ENCODE measurements around the gene PKP1. TPM values are rescaled to one million over a fixed set of nuclear protein-coding genes. Genes with fewer than 3 reads are reported as not detected.

The PKP1 gene
- polyA plus RNA-seq, 3 donors: not detected

DNA sequence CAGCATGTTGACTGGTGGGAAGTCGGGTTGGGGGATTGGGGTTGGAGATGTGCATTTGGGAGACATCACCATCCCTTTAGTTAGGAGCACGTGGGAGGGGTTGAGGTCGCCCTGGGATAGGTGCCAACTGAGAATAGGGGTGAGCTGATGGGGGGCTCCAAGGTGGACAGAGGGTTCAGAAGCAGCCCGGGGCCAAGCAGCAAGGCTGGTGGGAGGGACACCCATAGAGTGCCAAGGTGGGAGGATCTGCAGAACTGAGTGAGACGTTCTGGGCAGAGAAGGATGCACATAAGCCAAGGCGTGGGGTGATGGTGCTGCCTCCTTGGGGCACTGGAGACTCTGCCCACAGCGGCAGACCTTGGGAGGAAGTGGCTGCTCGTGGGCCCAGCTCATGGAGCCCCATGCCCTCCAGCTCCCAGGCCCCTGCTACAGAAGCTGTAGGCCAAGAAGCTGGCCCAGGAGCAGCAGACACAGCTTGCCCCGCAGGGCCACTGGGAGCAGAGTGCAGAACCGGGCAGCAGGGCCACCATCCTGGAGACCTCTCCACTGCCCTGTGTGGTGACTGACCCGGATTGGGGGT is 31.4 kb upstream of the PKP1 start:
- H3K27ac Mint-ChIP-seq: no peak overlapping the region
- H3K4me1 ChIP-seq (ENCODE audit: control insufficient read depth in 1 of 2, insufficient read depth in 2 of 2, low read length in 2 of 2): no peaks in the 10 kb centered on the region
- 76% methylated on average over 11 of the region's 11 CpGs for WGBS (ENCODE audit: insufficient coverage)
- peaks cover 0 to 3% (median 1%) of the 10 kb centered on the region in 3 donors for H3K27me3 Mint-ChIP-seq (ENCODE audit: low read depth in 3 of 3)
- intact Hi-C loops (cut with micrococcal nuclease): no loop called here
- no peaks in the 10 kb centered on the region for H3K36me3 Mint-ChIP-seq
- TF ChIP-seq, protein P1, sequence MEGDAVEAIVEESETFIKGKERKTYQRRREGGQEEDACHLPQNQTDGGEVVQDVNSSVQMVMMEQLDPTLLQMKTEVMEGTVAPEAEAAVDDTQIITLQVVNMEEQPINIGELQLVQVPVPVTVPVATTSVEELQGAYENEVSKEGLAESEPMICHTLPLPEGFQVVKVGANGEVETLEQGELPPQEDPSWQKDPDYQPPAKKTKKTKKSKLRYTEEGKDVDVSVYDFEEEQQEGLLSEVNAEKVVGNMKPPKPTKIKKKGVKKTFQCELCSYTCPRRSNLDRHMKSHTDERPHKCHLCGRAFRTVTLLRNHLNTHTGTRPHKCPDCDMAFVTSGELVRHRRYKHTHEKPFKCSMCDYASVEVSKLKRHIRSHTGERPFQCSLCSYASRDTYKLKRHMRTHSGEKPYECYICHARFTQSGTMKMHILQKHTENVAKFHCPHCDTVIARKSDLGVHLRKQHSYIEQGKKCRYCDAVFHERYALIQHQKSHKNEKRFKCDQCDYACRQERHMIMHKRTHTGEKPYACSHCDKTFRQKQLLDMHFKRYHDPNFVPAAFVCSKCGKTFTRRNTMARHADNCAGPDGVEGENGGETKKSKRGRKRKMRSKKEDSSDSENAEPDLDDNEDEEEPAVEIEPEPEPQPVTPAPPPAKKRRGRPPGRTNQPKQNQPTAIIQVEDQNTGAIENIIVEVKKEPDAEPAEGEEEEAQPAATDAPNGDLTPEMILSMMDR (IDR thresholded peaks at IDR 0.05): no peak
- H3K9me3 Mint-ChIP-seq: no peaks in the 10 kb centered on the region
- H3K36me3 ChIP-seq (replicated peaks in 1 of 2; ENCODE audit: control insufficient read depth in 1 of 2, insufficient read depth in 2 of 2, low read length in 2 of 2): no peaks in the 10 kb centered on the region
- H3K4me3 ChIP-seq (replicated peaks in 1 of 3; ENCODE audit: low read depth in 2 of 3, low read length in 3 of 3): no peak overlapping the region
- H3K9me3 ChIP-seq (replicated peaks in 1 of 2; ENCODE audit: control insufficient read depth in 1 of 2, insufficient read depth in 1 of 2, low read length in 2 of 2): no peaks in the 10 kb centered on the region
- no peaks in the 10 kb centered on the region for H3K79me2 ChIP-seq (ENCODE audit: insufficient read depth, low read length)
- H3K27ac ChIP-seq (ENCODE audit: low read depth in 1 of 2, low read length in 2 of 2): no peak overlapping the region
- no peaks in the 10 kb centered on the region for H3K4me1 Mint-ChIP-seq
- DNase-seq: peak in 1 of 3 donors; percentile 2
- no peaks in the 10 kb centered on the region for H4K20me1 ChIP-seq (ENCODE audit: insufficient read depth, low read length)
- no peaks in the 10 kb centered on the region for H3K27me3 ChIP-seq (ENCODE audit: control insufficient read depth in 2 of 2, insufficient read depth in 2 of 2, low read length in 2 of 2)
- no peak overlapping the region for H3K4me2 ChIP-seq (replicated peaks; ENCODE audit: extremely low read depth, low read length, poor library complexity, severe bottlenecking)
- no peak overlapping the region for H3K4me3 Mint-ChIP-seq
- no peak overlapping the region for H2AFZ ChIP-seq (ENCODE audit: insufficient read depth, low read depth, low read length, poor library complexity, severe bottlenecking)
- no peak overlapping the region for H3K9ac ChIP-seq (ENCODE audit: insufficient read depth, low read length, poor library complexity, severe bottlenecking)

DNA sequence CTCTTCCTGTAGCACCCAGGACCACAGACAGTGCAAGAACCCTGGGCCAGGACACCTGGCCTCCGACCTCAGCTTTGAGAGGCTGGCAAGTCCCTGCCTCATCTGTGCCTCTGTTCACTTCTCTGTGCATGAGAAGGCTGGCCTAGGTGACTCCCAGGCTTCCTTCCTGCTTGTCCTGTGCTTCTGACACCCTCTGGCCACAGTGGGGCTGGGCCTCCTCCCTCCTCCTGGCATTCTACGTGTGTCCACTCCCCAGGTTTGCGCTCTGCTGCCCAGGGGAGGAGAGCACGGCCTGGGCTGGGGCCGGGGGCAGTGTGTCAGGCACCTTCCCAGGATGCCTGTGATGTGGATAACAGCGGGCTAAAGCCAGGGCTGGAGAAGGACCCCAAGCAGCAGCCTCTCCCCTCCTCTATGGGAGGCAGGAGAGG is 30.3 kb upstream of the PKP1 start:
- Histone ChIP-seq H2AFZ (ENCODE audit: insufficient read depth, low read depth, low read length, poor library complexity, severe bottlenecking) (no peak overlapping the region), H4K20me1 (ENCODE audit: insufficient read depth, low read length) (no peaks in the 10 kb centered on the region), H3K27me3 (ENCODE audit: control insufficient read depth in 2 of 2, insufficient read depth in 2 of 2, low read length in 2 of 2) (no peaks in the 10 kb centered on the region), H3K4me3 (replicated peaks in 1 of 3; ENCODE audit: low read depth in 2 of 3, low read length in 3 of 3) (no peak overlapping the region), H3K4me2 (replicated peaks; ENCODE audit: extremely low read depth, low read length, poor library complexity, severe bottlenecking) (no peak overlapping the region), H3K36me3 (replicated peaks in 1 of 2; ENCODE audit: control insufficient read depth in 1 of 2, insufficient read depth in 2 of 2, low read length in 2 of 2) (no peaks in the 10 kb centered on the region), H3K27ac (ENCODE audit: low read depth in 1 of 2, low read length in 2 of 2) (no peak overlapping the region), H3K9ac (ENCODE audit: insufficient read depth, low read length, poor library complexity, severe bottlenecking) (no peak overlapping the region), H3K79me2 (ENCODE audit: insufficient read depth, low read length) (no peaks in the 10 kb centered on the region), H3K9me3 (replicated peaks in 1 of 2; ENCODE audit: control insufficient read depth in 1 of 2, insufficient read depth in 1 of 2, low read length in 2 of 2) (no peaks in the 10 kb centered on the region), H3K4me1 (ENCODE audit: control insufficient read depth in 1 of 2, insufficient read depth in 2 of 2, low read length in 2 of 2) (no peaks in the 10 kb centered on the region)
- H3K27ac Mint-ChIP-seq: peak overlapping the region in 1 of 7 donors; percentile 11
- intact Hi-C loops (cut with micrococcal nuclease): no loop called here
- H3K4me3 Mint-ChIP-seq: no peak overlapping the region
- no peak for DNase-seq
- H3K27me3 Mint-ChIP-seq (ENCODE audit: low read depth in 3 of 3): peaks cover 0 to 2% (median 1%) of the 10 kb centered on the region in 3 donors
- no peaks in the 10 kb centered on the region for H3K9me3 Mint-ChIP-seq
- no peaks in the 10 kb centered on the region for H3K36me3 Mint-ChIP-seq
- TF ChIP-seq, protein P1 (IDR thresholded peaks at IDR 0.05): no peak
- no peaks in the 10 kb centered on the region for H3K4me1 Mint-ChIP-seq
- 85% methylated on average over 1 of the region's 6 CpGs for WGBS (ENCODE audit: insufficient coverage)

Data from CD14-positive monocyte (primary cell).